ENCODE results near the gene LRRN1.

DNA sequence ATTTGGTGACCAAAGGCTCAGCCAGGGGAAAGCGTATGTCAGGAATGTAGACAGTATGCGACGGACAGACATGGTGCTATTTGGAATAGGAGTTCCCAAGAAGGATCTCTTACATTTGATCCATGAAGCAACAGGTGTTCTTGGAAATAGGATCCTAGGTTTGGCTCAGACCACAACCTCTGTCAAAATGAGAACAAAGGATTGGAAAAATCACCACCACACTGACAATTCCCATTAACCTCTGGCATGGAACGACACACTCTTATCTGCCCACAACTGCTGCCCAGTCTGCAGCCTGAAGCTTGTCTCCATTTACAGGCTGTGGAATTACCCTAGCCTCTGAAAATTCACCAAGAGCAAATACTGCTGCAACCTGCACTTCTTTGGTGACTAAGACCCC lies 33.6 kb upstream of the LRRN1 start:
- TF ChIP-seq, protein P1, sequence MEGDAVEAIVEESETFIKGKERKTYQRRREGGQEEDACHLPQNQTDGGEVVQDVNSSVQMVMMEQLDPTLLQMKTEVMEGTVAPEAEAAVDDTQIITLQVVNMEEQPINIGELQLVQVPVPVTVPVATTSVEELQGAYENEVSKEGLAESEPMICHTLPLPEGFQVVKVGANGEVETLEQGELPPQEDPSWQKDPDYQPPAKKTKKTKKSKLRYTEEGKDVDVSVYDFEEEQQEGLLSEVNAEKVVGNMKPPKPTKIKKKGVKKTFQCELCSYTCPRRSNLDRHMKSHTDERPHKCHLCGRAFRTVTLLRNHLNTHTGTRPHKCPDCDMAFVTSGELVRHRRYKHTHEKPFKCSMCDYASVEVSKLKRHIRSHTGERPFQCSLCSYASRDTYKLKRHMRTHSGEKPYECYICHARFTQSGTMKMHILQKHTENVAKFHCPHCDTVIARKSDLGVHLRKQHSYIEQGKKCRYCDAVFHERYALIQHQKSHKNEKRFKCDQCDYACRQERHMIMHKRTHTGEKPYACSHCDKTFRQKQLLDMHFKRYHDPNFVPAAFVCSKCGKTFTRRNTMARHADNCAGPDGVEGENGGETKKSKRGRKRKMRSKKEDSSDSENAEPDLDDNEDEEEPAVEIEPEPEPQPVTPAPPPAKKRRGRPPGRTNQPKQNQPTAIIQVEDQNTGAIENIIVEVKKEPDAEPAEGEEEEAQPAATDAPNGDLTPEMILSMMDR (conservative IDR thresholded peaks at IDR 0.05), result no peak
- no peak for TF ChIP-seq EZH2 (IDR thresholded peaks at IDR 0.05; ENCODE audit: low read depth)

Data from PC-9 (cell line).